Fibroblast of mammary gland (primary cell): ENCODE measurements around the gene POU6F1.

ENCODE experiments used
- DNase-seq: peaks from one replicate; pipeline ENCODE4 v3.0.0-alpha.2; 2010; ENCODE audit warnings: low read depth
- H3K4me3 ChIP-seq: 2 replicates; pipeline ENCODE4 v1.5.1; 2011; ENCODE audit warnings: low read depth, mild to moderate bottlenecking, low read length, moderate library complexity; ENCODE audit not compliant: control insufficient read depth
- TF ChIP-seq, protein P1 (sequence below): conservative IDR thresholded peaks from 2 replicates; pipeline ENCODE4 v1.5.1; 2011; ENCODE audit warnings: low read depth, low read length, inconsistent platforms; ENCODE audit not compliant: control insufficient read depth, insufficient read depth

Gene POU6F1

DNA sequence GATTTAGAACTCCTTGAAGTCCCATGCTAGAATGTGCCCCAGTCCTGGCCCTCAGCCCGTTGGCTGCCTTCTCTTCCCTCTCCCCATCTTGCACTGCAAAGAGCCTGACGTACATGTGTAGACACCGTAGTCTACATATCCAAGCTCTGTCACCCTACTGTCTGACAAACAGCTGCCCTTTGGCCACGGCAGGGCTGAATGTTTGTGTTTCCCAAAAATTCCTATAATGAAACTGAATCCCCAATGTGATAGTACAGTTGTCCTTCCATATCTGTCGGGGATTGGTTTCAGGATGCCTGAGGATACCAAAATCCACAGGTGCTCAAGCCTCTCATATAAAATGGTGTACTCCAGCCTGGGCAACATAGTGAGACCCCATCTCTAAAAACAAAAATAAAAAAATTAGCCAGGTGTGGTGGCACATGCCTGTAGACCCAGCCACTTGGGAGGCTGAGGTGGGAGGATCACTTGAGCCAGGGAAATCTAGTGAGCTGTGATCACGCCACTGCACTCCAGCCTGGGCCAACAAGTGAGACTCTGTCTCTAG is 32.6 kb downstream of the POU6F1 start:
- DNase-seq: no peak
- TF ChIP-seq, protein P1, sequence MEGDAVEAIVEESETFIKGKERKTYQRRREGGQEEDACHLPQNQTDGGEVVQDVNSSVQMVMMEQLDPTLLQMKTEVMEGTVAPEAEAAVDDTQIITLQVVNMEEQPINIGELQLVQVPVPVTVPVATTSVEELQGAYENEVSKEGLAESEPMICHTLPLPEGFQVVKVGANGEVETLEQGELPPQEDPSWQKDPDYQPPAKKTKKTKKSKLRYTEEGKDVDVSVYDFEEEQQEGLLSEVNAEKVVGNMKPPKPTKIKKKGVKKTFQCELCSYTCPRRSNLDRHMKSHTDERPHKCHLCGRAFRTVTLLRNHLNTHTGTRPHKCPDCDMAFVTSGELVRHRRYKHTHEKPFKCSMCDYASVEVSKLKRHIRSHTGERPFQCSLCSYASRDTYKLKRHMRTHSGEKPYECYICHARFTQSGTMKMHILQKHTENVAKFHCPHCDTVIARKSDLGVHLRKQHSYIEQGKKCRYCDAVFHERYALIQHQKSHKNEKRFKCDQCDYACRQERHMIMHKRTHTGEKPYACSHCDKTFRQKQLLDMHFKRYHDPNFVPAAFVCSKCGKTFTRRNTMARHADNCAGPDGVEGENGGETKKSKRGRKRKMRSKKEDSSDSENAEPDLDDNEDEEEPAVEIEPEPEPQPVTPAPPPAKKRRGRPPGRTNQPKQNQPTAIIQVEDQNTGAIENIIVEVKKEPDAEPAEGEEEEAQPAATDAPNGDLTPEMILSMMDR: no peak
- H3K4me3 ChIP-seq: no peak overlapping the region

DNA sequence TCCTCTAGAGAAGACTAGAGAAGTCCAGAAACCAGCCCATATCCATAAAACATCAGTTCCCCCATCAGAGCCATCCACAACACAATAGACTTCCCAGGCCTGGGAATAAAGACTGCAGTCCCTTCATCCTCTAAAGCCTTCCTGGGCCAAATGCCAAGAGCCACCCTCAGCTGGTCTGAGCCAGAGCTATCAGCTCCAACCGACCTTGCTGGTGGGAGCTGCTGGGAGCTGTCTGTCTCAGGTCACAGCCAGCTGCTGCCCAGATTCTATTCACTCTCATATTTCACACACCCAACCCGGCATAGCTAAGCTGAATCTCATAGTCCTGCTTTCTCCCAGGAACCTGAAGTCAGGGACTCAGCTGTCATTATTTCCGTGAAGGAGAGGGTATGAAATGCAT is 34.0 kb downstream of the POU6F1 start:
- TF ChIP-seq, protein P1: no peak
- H3K4me3 ChIP-seq: no peak overlapping the region
- peak; percentile 14 for DNase-seq

DNA sequence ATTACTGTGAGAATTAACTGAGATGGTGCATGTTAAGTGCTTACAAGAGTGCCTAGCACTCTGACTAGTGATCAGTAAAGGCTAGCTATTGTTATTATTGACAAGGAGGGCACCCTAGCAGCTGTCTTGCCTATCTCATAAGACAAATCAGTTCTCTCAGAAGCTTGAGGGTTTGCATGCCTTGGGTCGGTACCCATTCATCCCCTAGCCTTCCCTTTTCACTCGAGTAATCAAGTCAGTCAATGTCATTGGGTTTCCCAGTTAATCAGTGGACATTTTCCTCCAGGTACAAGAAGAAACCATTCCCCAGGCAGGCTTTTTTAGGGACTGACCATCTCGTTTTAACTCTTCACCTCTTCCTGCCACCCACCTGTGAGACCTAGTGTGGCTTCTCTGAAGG is 34.5 kb downstream of the POU6F1 start:
- H3K4me3 ChIP-seq: no peak overlapping the region
- DNase-seq: no peak
- TF ChIP-seq, protein P1: no peak

DNA sequence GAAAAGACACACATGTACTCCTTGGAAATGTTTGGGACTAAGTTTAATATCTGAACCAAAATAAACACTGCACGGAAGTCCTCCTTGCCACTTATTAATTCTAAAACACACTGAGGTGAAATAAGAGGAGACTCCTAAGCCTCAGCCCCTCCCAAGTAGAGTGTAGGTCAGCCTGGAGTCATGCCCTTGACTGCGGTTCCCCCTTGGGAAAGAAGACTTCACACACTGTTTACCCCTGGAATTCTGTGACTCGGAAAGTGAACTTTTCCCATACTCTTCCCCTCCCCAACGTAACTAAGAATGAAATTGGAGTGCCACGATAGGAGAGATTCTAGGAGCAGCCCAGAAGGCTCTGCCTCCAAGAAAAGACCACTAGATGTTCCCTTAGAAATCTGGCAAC is 36.3 kb downstream of the POU6F1 start:
- H3K4me3 ChIP-seq: no peak overlapping the region
- TF ChIP-seq, protein P1: no peak
- DNase-seq: no peak

DNA sequence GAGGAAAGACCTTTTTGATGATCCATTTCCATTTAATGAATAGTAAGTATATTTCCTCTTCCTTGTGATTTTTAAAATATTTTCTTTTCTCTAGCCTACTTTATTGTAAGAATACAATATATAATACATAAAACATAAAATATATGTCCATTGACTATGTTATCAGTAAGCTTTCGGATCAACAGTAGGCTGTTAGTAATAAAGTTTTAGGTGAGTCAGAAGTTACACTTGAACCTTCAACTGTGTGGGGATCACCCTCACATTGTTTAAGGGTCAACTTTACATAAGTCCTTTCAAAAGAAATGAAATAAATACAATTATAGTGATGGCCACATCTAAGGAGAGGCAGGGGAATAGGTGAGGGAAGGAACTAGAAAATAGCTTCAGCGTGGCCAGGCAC is 40.0 kb downstream of the POU6F1 start:
- no peak overlapping the region for H3K4me3 ChIP-seq
- no peak for DNase-seq
- TF ChIP-seq, protein P1: no peak

DNA sequence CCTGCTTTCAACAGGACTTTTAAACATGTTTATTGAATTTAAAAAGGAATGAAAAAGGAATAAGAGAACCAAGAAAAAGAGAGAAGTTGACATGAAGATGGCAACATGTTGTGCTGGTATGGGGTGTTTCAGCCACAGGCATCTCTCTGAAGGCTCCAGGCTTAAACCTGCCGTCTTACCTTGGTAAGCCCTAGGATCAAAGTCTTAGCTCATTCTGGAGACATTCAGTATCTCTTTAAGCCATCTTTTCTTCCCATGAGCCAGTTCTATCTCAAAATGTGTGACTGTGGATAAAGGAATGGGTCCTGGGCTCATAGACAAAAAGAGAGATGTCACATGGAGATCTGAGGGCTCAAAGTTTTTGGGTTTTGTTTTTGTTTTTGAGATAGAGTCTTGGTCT is 43.4 kb downstream of the POU6F1 start:
- TF ChIP-seq, protein P1: no peak
- DNase-seq: no peak
- no peak overlapping the region for H3K4me3 ChIP-seq
